ENCODE results near the gene FAM193B. TPM values are rescaled to one million over a fixed set of nuclear protein-coding genes. Genes with fewer than 3 reads are reported as not detected.

FAM193B gene
- total and polyA plus RNA-seq, 2 of the 13 experiments (the other 11 are each of a cell fraction or from before 2014, with no cell fraction given) = 21.2 to 40.9 TPM

DNA sequence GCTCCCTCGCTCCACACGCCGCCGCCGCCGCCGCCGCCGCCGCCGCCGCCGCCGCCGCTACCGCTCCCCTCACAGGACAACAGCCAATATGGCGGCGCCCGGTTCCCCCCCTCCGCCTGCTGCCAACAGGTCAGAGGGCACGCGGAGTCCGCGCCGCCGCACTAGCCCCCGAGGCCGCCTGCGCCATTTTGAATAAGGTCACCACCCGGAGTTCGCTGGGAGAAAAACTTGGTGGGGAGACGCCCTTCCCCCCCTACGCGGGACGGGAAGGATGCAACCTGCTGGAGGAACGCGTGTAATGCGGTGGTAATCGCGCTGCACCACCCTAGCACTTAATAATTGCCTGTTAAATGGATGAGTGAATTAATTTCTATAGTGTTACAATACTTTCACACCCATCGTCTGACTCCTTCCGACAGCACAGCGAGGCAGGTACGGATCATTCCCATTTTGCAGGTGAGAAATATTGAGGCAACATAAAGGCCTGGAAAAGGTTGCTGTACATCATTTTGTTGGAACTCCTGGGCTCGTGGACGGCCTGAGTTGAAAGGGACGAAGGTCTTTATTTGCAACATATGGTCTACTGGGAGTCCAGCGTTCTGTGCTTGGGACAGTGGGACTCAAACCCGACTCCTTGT, at the start of gene FAM193B (continued):
- TF ChIP-seq SALL2 (CRISPR knock-in tag; IDR thresholded peaks at IDR 0.05) = peak; percentile 36; the same call in 1 of the 2 replicates
- TF ChIP-seq ELF3 (CRISPR knock-in tag; IDR thresholded peaks at IDR 0.05) = peak; percentile 13; the same call in 1 of the 2 replicates
- TF ChIP-seq, protein P1, sequence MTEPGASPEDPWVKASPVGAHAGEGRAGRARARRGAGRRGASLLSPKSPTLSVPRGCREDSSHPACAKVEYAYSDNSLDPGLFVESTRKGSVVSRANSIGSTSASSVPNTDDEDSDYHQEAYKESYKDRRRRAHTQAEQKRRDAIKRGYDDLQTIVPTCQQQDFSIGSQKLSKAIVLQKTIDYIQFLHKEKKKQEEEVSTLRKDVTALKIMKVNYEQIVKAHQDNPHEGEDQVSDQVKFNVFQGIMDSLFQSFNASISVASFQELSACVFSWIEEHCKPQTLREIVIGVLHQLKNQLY (CRISPR knock-in tag; IDR thresholded peaks at IDR 0.05) = no peak
- no peak for TF ChIP-seq ZFP41 (CRISPR knock-in tag; IDR thresholded peaks at IDR 0.05; ENCODE audit: borderline replicate concordance)
- peak; percentile 40; the same call in 1 of the 2 replicates for TF ChIP-seq CREM (IDR thresholded peaks at IDR 0.05)
- TF ChIP-seq CREM (CRISPR knock-in tag; IDR thresholded peaks at IDR 0.05) = no peak
- TF ChIP-seq, protein P2, sequence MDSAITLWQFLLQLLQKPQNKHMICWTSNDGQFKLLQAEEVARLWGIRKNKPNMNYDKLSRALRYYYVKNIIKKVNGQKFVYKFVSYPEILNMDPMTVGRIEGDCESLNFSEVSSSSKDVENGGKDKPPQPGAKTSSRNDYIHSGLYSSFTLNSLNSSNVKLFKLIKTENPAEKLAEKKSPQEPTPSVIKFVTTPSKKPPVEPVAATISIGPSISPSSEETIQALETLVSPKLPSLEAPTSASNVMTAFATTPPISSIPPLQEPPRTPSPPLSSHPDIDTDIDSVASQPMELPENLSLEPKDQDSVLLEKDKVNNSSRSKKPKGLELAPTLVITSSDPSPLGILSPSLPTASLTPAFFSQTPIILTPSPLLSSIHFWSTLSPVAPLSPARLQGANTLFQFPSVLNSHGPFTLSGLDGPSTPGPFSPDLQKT (CRISPR knock-in tag; IDR thresholded peaks at IDR 0.05; ENCODE audit: borderline replicate concordance) = no peak
- TF ChIP-seq ATF4 (CRISPR knock-in tag; IDR thresholded peaks at IDR 0.05) = 0 out of 4 replicates have a peak, but pooled peaks of 1 of the 2 experiments have one; percentile 22
- no peak for TF ChIP-seq FIP1L1 (IDR thresholded peaks at IDR 0.05; ENCODE audit: borderline replicate concordance, insufficient read depth, low read depth, low read length)
- TF ChIP-seq, protein P3, sequence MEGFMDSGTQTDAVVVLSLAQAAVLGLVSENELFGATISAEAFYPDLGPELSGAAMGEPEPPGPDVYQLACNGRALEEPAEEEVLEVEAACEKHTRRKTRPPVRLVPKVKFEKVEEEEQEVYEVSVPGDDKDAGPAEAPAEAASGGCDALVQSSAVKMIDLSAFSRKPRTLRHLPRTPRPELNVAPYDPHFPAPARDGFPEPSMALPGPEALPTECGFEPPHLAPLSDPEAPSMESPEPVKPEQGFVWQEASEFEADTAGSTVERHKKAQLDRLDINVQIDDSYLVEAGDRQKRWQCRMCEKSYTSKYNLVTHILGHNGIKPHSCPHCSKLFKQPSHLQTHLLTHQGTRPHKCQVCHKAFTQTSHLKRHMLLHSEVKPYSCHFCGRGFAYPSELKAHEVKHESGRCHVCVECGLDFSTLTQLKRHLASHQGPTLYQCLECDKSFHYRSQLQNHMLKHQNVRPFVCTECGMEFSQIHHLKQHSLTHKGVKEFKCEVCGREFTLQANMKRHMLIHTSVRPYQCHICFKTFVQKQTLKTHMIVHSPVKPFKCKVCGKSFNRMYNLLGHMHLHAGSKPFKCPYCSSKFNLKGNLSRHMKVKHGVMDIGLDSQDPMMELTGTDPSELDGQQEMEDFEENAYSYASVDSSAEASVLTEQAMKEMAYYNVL (CRISPR knock-in tag; IDR thresholded peaks at IDR 0.05; ENCODE audit: borderline replicate concordance) = no peak
- no peak for TF ChIP-seq ZNF770 (CRISPR knock-in tag; IDR thresholded peaks at IDR 0.05)
- no peak for TF ChIP-seq ZNF136 (CRISPR knock-in tag; IDR thresholded peaks at IDR 0.05; ENCODE audit: low read depth)
- TF ChIP-seq DBP (CRISPR knock-in tag; IDR thresholded peaks at IDR 0.05; ENCODE audit: not compliant biosample characterization) = no peak
- TF ChIP-seq PRMT3 (CRISPR knock-in tag; IDR thresholded peaks at IDR 0.05; ENCODE audit: borderline replicate concordance, low read depth) = no peak
- TF ChIP-seq THAP9 (CRISPR knock-in tag; IDR thresholded peaks at IDR 0.05; ENCODE audit: borderline replicate concordance) = peak; percentile 62; the same call in 1 of the 2 replicates
- no peak for TF ChIP-seq CHCHD3 (CRISPR knock-in tag; IDR thresholded peaks at IDR 0.05)
